B cell (primary cell): ENCODE measurements around the gene NUMA1. TPM values are rescaled to one million over a fixed set of nuclear protein-coding genes. Genes with fewer than 3 reads are reported as not detected.

Source experiments
- ATAC-seq: fragments of 200-7000 bp; cut with Tn5 transposase; one replicate; pipeline ENCODE4 v1.10.0; 2021; ENCODE audit warnings: low read depth, mild to moderate bottlenecking, moderate number of reproducible peaks, moderate library complexity
- CTCF ChIA-PET: fragments of 350-600 bp; sonication (Branson Sonifier 250); formaldehyde crosslinking; loops from one replicate; lab custom pipeline; 2021; ENCODE audit warnings: antibody characterized with exemption, inconsistent platforms; lab: Charles Lee
- POLR2A ChIA-PET: fragments of 350-600 bp; sonication (Branson Sonifier 250); formaldehyde crosslinking; loops from one replicate; lab custom pipeline; 2021; ENCODE audit warnings: antibody characterized with exemption; lab: Charles Lee
- DNase-seq: peaks from one replicate; pipeline ENCODE4 v3.0.0; 2013
- H2AFZ ChIP-seq: 2 replicates; pipeline ENCODE4 v1.6.1; 2012; ENCODE audit warnings: mild to moderate bottlenecking, low read depth, low read length; ENCODE audit not compliant: insufficient read depth, poor library complexity, severe bottlenecking
- H3K27ac ChIP-seq, 2 donors: 1 replicate in 1 of 2; 2 replicates in 1 of 2; pipeline ENCODE4 v1.5.1; 2012 to 2013; ENCODE audit warnings: low read length in 2 of 2, mild to moderate bottlenecking in 2 of 2, moderate library complexity in 1 of 2
- H3K27me3 ChIP-seq, 4 experiments: fragments of 200-600 bp in 1 of 4; sonication (generic) in 1 of 4; replicated peaks in 1 of 4; 1 replicate in 2 of 4; 2 replicates in 2 of 4; pipeline versions ENCODE4 v1.6.1 to v1.7.0; 2013 to 2016; ENCODE audit warnings: low read length in 3 of 4, mild to moderate bottlenecking in 2 of 4, mixed read lengths in 1 of 4, moderate library complexity in 1 of 4; ENCODE audit not compliant: insufficient read depth in 4 of 4, control insufficient read depth in 3 of 4; ENCODE audit errors: control extremely low read depth in 1 of 4
- H3K36me3 ChIP-seq, 2 experiments: replicated peaks in 1 of 2; 1 replicate in 1 of 2; 2 replicates in 1 of 2; pipeline versions ENCODE4 v1.6.1 to v1.7.1; 2013; ENCODE audit warnings: low read length in 1 of 2; ENCODE audit not compliant: insufficient read depth in 2 of 2, control insufficient read depth in 1 of 2; ENCODE audit errors: control extremely low read depth in 1 of 2, extremely low read depth in 1 of 2
- H3K4me1 ChIP-seq, 2 donors: fragments of 200-600 bp in 1 of 2; sonication (generic) in 1 of 2; 1 replicate in 1 of 2; 2 replicates in 1 of 2; pipeline versions ENCODE4 v1.5.1 to v1.6.1; 2013 to 2017; ENCODE audit warnings: low read length in 2 of 2; ENCODE audit not compliant: control insufficient read depth in 2 of 2, insufficient read depth in 2 of 2
- H3K4me2 ChIP-seq: replicated peaks from 2 replicates; pipeline ENCODE3; 2012; ENCODE audit warnings: mild to moderate bottlenecking, low read depth, low read length; ENCODE audit not compliant: poor library complexity, severe bottlenecking
- H3K4me3 ChIP-seq, 5 experiments: fragments of 200-600 bp in 1 of 5; sonication (generic) in 1 of 5; 1 replicate in 3 of 5; 2 replicates in 2 of 5; pipeline versions ENCODE4 v1.5.1 to v1.7.0; 2011 to 2016; ENCODE audit warnings: low read length in 4 of 5, mild to moderate bottlenecking in 4 of 5, low read depth in 2 of 5, control low read depth in 1 of 5, moderate library complexity in 1 of 5; ENCODE audit not compliant: insufficient read depth in 1 of 5; ENCODE audit errors: control extremely low read depth in 1 of 5, extremely low read depth in 1 of 5
- H3K79me2 ChIP-seq: fragments of 200-600 bp; sonication (generic); one replicate; pipeline ENCODE4 v1.6.0; 2016; ENCODE audit warnings: low read length; ENCODE audit not compliant: control insufficient read depth, insufficient read depth
- H3K9ac ChIP-seq: fragments of 200-600 bp; sonication (generic); 2 replicates; pipeline ENCODE4 v1.6.1; 2017; ENCODE audit warnings: mild to moderate bottlenecking, low read length, moderate library complexity
- H3K9me3 ChIP-seq, 3 donors: one replicate each; pipeline versions ENCODE4 v1.6.1 to v1.7.1; 2013; ENCODE audit warnings: low read length in 2 of 3; ENCODE audit not compliant: control insufficient read depth in 2 of 3, insufficient read depth in 1 of 3; ENCODE audit errors: control extremely low read depth in 1 of 3
- H4K20me1 ChIP-seq: 2 replicates; pipeline ENCODE4 v1.6.0; 2012; ENCODE audit warnings: mild to moderate bottlenecking, low read length; ENCODE audit not compliant: insufficient read depth, control insufficient read depth, poor library complexity, severe bottlenecking
- H3K27ac Mint-ChIP-seq: one replicate; pipeline ENCODE4 v1.8.0; 2021; ENCODE audit warnings: mixed read lengths
- H3K27me3 Mint-ChIP-seq: one replicate; pipeline ENCODE4 v1.8.0; 2021; ENCODE audit warnings: mixed read lengths
- H3K4me1 Mint-ChIP-seq: one replicate; pipeline ENCODE4 v1.8.0; 2021; ENCODE audit warnings: mixed read lengths
- H3K4me3 Mint-ChIP-seq: one replicate; pipeline ENCODE4 v1.8.0; 2021; ENCODE audit warnings: mixed read lengths
- H3K9me3 Mint-ChIP-seq: one replicate; pipeline ENCODE4 v1.8.0; 2022; ENCODE audit warnings: mixed read lengths; ENCODE audit not compliant: insufficient read depth
- EZH2 ChIP-seq: IDR thresholded peaks from 2 replicates; pipeline ENCODE4 v1.6.1; 2012; ENCODE audit warnings: borderline replicate concordance, low read depth, mild to moderate bottlenecking, moderate library complexity, low read length; ENCODE audit not compliant: insufficient read depth, poor library complexity, severe bottlenecking
- WGBS: methylation state at CpG from one replicate; pipeline ENCODE4 v1.1.5; 2013; ENCODE audit warnings: missing lambda C conversion rate; ENCODE audit not compliant: insufficient coverage; 5-methylcytosine and 5-hydroxymethylcytosine counted together
- intact Hi-C: fragments of 100-400 bp; cut with micrococcal nuclease; formaldehyde crosslinking; loops from one replicate; pipeline ENCODE4 v1.10.0; 2022
- polyA plus RNA-seq: library from polyadenylated mRNA; depleted of rRNA; stranded (reverse); fragments of >200 nt; gene quantifications from 2 replicates; pipeline ENCODE4 v1.2.3, GENCODE V29; 2012
- total RNA-seq, 2 donors: library from RNA; stranded (reverse); fragments of 120-200 nt in 1 of 2; gene quantifications; 1 replicate in 1 of 2; 2 replicates in 1 of 2; pipeline versions ENCODE4 v1.2.3 to v1.2.4, GENCODE V29; 2013 to 2022
- TF ChIP-seq, protein P1 (sequence below): fragments of 200-600 bp; IDR thresholded peaks from one replicate; pipeline ENCODE4 v1.8.0; 2022; ENCODE audit warnings: antibody characterized with exemption, mild to moderate bottlenecking

The NUMA1 gene
- total and polyA plus RNA-seq, 2 donors (not counting 1 experiment from before 2014, with no cell fraction given) = 186 to 300 TPM

DNA sequence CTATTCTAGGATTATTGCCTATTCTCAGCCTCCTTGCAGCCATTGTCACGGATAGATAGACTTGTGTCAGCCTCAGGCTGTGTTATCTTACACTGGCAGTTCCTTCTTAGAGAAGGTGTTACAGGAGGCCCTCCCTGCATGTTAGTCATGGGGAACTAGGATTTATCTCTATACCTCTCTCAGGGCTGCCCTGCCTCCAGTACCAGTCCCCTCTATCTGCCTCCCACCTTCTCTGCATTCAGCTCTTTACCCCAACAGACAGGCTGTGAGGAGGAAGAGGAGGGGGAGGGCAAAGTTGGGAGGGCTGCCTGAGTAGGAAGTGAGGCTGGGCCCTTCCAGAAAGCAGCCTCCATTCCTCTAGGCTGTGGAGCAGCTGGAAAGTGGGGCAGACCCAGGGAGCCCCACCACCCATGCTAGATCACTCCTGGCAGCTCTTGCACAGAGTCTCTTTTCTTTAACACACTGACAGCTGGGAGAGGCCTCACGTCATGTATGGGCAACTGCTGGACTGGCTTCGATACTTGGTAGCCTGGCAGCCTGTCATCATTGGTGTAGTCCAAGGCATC is 84.5 kb downstream of the NUMA1 start:
- intact Hi-C loops = no loop called here
- Mint-ChIP-seq H3K4me1 (peaks cover 72% of the 10 kb centered on the region), H3K9me3 (no peaks in the 10 kb centered on the region), H3K4me3 (no peak overlapping the region), H3K27ac (peak overlapping the region; percentile 23), H3K27me3 (no peaks in the 10 kb centered on the region)
- H3K27ac ChIP-seq = no peak overlapping the region
- no peak overlapping the region for H3K4me2 ChIP-seq
- no peak overlapping the region for H3K9ac ChIP-seq
- ChIA-PET POLR2A (no interaction called here), CTCF (no interaction called here)
- no peaks in the 10 kb centered on the region for H4K20me1 ChIP-seq
- H3K4me1 ChIP-seq = peaks cover 53 to 80% of the 10 kb centered on the region in 2 donors
- H3K79me2 ChIP-seq = peaks cover 15% of the 10 kb centered on the region
- no peak for DNase-seq
- no peak for ATAC-seq
- no CpG with 5 or more reads among the region's 3 CpGs for WGBS
- peaks cover 0 to 7% of the 10 kb centered on the region in 2 experiments for H3K36me3 ChIP-seq
- no peak overlapping the region for H2AFZ ChIP-seq
- H3K4me3 ChIP-seq = no peak overlapping the region
- TF ChIP-seq, protein P1, sequence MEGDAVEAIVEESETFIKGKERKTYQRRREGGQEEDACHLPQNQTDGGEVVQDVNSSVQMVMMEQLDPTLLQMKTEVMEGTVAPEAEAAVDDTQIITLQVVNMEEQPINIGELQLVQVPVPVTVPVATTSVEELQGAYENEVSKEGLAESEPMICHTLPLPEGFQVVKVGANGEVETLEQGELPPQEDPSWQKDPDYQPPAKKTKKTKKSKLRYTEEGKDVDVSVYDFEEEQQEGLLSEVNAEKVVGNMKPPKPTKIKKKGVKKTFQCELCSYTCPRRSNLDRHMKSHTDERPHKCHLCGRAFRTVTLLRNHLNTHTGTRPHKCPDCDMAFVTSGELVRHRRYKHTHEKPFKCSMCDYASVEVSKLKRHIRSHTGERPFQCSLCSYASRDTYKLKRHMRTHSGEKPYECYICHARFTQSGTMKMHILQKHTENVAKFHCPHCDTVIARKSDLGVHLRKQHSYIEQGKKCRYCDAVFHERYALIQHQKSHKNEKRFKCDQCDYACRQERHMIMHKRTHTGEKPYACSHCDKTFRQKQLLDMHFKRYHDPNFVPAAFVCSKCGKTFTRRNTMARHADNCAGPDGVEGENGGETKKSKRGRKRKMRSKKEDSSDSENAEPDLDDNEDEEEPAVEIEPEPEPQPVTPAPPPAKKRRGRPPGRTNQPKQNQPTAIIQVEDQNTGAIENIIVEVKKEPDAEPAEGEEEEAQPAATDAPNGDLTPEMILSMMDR = no peak
- TF ChIP-seq EZH2 = no peak
- no peaks in the 10 kb centered on the region for H3K27me3 ChIP-seq
- peaks cover 0 to 5% (median 0%) of the 10 kb centered on the region in 3 donors for H3K9me3 ChIP-seq

GRCh38 chr11:71994786-71995185 is 85.6 kb downstream of the NUMA1 start:
- WGBS = 100% methylated on average over 3 of the region's 3 CpGs
- CTCF ChIA-PET = interaction anchor here (0.6 to 1.9 kb wide), 3 partner anchors 9 to 59 kb away, joined by 3 to 13 read pairs (median 3); no protein-coding TSS in a partner anchor

More at GRCh38 chr11:71994786-71995185, 85.6 kb downstream of the NUMA1 start:
- TF ChIP-seq EZH2 = no peak
- TF ChIP-seq, protein P1 = no peak
- peaks cover 10% of the 10 kb centered on the region for H3K79me2 ChIP-seq
- no peaks in the 10 kb centered on the region for H3K27me3 ChIP-seq
- Mint-ChIP-seq H3K4me1 (peaks cover 69% of the 10 kb centered on the region), H3K9me3 (no peaks in the 10 kb centered on the region), H3K27me3 (no peaks in the 10 kb centered on the region), H3K27ac (peak overlapping the region; percentile 37), H3K4me3 (no peak overlapping the region)
- DNase-seq = no peak
- no peaks in the 10 kb centered on the region for H3K36me3 ChIP-seq
- no peak for ATAC-seq
- peaks cover 0 to 5% (median 0%) of the 10 kb centered on the region in 3 donors for H3K9me3 ChIP-seq
- H2AFZ ChIP-seq = no peak overlapping the region
- intact Hi-C loops = loop anchor here (5.0 kb wide), 2 partner anchors 48 to 62 kb away; no protein-coding TSS in a partner anchor
- no peaks in the 10 kb centered on the region for H4K20me1 ChIP-seq
- POLR2A ChIA-PET = no interaction called here
- H3K4me2 ChIP-seq = no peak overlapping the region
- peaks cover 54 to 83% of the 10 kb centered on the region in 2 donors for H3K4me1 ChIP-seq
- no peak overlapping the region for H3K9ac ChIP-seq
- H3K27ac ChIP-seq = no peak overlapping the region
- H3K4me3 ChIP-seq = no peak overlapping the region
